ENCODE data around the gene PDE4D.

GRCh38 chr5:59231221-59231931 lies 662.1 kb downstream of the PDE4D start:
- no peak for TF ChIP-seq EZH2 (IDR thresholded peaks at IDR 0.05; ENCODE audit: insufficient read depth, poor library complexity, severe bottlenecking)
- TF ChIP-seq EZH2phosphoT487 (IDR thresholded peaks at IDR 0.05; ENCODE audit: insufficient read depth, low read depth): no peak

All from GM23248 (cell line).